Tracheal epithelial cell (primary cell): Measurements from ENCODE around the gene KIAA0319L. TPM values are rescaled to one million over a fixed set of nuclear protein-coding genes. Genes with fewer than 3 reads are reported as not detected.

Experiments used
- total RNA-seq: library from RNA; depleted of rRNA; stranded (reverse); fragments of >200 nt; gene quantifications from 2 replicates; pipeline ENCODE4 v1.2.1, GENCODE V29; 2014

Gene KIAA0319L
- total RNA-seq: 35.2 and 60.1 TPM in 2 replicates

DNA sequence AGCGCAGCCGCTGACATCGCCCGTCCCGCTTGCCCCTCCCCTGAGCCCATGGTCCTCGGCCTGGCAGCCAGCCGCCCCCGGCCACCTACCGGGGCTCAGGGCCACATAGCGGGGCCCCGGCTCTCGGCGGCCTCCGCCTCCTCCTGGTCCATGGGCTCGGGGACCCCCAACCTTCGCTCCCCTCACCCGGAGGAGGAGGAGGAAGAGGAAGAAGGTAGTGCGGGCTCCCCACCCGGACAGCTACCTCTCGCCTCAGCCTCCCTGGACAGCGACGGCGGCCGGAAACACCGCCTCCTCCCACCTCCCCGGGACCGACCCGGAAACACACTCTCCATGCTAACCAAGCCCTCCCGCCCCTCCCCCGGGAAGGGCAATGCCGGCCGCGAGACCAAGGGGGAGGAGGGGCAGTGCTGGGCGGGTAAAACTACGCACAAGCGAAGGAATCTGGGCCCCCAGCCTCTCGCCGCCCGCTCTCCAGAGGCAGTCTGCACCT lies at the start of gene KIAA0319L:
Gene KIAA0319L, minus strand, starts transcription at position 286 of the 493 bp plus-strand sequence. CDS start 2,912 bp downstream, outside the sequence.

DNA sequence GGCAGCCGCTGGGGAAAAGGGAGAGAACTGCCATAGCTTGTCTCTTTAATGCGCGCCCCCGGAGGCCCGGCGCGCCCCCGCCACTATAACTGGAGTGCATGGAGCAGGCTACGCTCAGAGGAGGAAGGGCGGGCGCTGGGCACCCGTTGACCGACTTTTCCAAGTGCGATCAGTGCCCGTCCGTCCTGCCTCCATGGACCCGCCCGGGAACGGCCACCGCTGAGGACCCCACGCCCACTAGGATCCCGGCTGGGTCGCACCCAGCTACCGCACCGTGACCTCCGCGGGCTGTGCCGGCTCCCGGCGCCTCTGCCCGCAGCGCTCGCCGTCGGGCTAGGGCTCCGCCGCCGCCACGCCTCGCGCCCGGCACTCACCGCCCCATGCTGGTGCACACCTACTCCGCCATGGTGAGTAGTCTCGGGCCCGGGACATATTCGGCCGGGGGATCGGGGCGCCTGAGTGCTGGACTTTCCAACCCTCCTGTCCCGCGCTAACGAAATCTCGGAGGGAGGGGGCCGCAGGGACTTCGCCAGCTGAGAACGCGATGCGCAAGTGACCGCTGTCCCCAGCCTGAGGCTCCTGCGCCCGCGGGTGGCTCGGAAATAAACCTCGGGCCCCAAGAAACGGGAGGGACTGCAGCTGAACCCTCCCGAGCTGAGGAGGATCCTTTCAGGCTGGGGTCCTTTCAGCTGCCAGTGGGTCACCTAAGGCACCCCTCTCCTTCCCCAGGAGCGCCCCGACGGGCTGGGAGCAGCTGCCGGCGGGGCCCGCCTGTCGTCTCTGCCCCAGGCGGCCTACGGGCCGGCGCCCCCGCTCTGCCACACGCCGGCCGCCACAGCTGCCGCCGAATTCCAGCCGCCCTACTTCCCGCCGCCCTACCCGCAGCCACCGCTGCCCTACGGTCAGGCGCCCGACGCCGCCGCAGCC lies 16.3 kb upstream of the KIAA0319L start, which contains the start of gene TFAP2E:
Gene TFAP2E, plus strand, starts transcription at position 117 of the 927 bp plus-strand sequence. Its CDS starts 264 bp downstream, at position 381.

DNA sequence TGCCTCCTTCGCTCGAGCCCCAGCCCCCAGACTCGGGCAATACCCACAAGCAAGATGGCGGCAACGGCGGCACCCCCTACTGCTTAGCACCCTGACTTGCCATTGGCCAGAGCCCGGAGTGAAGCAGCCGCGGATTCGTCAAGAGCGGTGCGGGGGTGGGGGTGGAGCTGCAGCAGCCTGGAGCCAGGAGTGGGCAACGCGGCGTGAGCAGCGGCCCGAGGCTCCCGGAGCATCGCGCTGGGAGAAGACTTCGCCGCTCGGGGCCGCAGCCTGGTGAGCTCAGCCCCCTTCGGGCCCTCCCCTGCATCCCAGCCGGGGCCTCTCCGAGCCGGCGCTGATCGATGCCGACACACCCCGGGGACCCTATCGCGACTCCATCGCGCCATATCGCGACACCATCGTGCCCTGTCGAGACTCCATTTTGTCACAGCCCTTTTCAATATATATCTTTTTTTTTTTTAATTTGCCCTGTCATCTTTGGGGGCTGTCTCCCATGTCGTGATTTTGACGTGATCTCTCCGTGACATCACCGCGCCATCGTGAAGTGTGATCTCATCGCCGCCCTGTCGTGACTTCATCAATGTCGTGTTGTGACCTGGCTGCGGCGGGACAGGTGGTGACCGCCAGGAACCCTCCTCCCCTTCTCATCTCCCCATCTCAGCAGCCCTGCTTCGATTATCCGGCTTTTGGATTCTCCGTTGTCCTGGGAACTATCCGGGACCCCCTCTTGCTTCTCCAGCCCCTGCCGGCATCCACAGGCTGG lies 589 bp upstream of the KIAA0319L start, which contains the start of gene NCDN:
Gene NCDN, plus strand, starts transcription at position 189 of the 763 bp plus-strand sequence. Its CDS starts 392 bp downstream, at position 581.

Other genes with a start within 250 kb of the KIAA0319L start
- gene NCDN, start 396 bp upstream of the KIAA0319L start, total RNA-seq: 10.8 and 17.1 TPM in 2 replicates
- 0.21 and 0.48 TPM in 2 replicates for gene TFAP2E, start 15.9 kb upstream of the KIAA0319L start, total RNA-seq
- gene PSMB2, start 84.1 kb upstream of the KIAA0319L start, total RNA-seq: 15.2 and 19.8 TPM in 2 replicates
- gene C1orf216, start 161.5 kb upstream of the KIAA0319L start, total RNA-seq: 5.1 and 5.3 TPM in 2 replicates
- 0.21 and 3.9 TPM in 2 replicates for gene CLSPN, start 212.6 kb upstream of the KIAA0319L start, total RNA-seq